ENCODE measurements around the gene NDUFA5.
A peak's percentile ranks its signal among the peaks of the same experiment; 100 is the strongest.
"Not testable (repeated sequence)": the region's sequence is repeated elsewhere in the genome, so short reads cannot be mapped to it uniquely, and the experiment has no call there.

The NDUFA5 gene

DNA sequence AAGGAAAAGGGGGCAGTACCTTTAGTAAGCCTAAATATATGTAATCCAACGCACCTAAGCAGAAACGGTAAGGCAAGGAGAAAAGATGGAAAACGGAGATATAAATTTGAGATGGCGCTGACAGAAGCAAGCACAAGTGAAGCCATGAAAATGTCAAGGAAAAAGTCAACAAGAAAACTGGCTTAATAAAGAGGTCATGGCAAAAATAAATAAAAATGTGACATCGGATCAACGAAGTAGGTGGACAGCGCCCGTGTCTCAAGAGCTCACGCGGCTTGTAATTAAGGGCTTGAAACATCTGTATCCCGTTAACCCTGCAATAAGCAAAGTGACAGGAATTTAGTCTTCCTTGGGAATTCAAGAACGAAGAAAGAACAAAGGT, 611 bp downstream of the NDUFA5 start:
- no peak for DNase-seq (ENCODE audit: low read depth)

DNA sequence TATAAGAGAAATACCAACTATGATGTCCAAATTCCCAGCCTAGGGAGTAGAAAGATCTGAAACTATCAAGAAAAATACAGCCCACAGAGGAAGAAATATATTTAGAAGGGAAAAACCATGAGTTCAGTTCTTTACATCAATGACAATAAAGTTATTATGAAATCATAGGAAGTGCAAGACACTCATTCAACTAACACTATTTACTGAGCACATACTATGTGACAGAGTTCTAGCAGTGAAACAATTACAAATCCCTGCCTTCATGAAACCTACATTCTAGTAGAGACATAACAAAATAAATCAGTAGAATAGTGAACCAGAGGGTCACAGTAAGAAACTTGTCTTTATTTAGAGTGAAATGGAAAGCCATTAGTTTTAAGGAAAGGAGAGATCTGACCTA, 2.1 kb downstream of the NDUFA5 start:
- DNase-seq (ENCODE audit: low read depth), result no peak

DNA sequence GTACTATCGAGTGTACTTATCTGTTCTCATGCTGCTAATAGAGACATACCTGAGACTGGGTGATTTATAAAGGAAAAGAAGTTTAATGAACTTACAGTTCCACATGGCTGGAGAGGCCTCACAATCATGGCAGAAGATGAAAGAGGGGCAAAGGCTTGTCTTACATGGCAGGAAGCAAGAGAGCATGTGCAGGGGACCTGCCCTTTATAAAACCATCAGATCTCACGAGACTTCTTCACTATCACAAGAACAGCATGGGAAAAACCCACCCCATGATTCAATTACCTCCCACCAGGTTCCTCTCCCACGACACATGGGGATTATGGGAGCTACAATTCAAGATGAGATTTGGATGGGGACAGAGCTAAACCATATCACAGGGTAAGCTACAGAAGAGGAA, 4.5 kb downstream of the NDUFA5 start:
- no peak for DNase-seq (ENCODE audit: low read depth)

DNA sequence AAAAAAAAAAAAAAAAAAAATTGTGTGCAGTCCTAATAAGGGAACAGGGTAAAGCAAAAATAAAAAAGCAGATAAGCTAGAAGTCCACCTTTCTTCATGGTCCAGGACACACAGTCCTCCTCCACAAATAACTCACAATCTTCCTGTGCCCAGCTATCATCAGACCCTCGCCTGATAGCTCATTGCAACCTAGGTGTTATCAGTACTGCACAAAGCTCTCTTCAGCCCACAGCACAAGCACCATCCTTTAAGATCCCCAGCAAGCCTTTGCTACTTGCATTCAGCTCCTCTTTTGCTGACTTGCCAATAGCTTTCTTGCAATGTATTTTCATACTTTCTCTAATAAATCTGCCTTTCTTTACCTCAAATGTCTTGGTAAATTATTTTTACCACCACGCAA, 5.0 kb downstream of the NDUFA5 start:
- DNase-seq (ENCODE audit: low read depth), result no peak

DNA sequence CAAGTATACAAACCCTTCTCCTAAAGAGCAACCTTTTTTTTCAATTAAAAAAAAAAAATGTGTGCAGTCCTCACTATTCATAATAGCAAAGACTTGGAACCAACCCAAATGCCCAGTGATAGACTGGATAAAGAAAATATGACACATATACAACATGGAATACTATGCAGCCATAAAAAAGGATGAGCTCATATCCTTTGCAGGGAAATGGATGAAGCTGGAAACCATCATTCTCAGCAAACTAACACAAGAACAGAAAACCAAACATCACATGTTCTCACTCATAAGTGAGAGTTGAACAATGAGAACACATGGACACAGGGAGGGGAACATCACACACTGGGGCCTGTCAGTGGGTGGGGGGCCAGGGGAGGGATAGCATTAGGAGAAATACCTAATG, 5.5 kb downstream of the NDUFA5 start:
- not testable (repeated sequence) for DNase-seq (ENCODE audit: low read depth)

DNA sequence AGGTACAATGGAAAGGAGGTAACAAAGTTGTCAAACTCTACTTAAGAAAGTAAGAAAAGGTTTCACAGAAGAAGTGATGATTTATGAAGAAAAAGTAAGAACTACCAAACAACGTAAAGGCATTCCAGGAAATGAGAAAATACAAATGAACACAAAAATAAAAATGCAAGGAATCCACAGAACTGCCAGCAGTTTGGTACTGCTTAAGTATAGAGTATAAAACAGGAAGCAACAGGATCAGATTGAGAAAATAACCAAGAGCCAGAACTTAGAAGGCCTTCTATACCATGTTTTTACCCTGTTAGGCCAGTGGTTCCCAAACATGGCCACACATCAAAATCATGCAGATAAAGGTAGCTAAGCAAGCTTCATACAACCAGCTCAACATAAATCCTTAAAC, 9.2 kb downstream of the NDUFA5 start:
- DNase-seq (ENCODE audit: low read depth), result no peak

DNA sequence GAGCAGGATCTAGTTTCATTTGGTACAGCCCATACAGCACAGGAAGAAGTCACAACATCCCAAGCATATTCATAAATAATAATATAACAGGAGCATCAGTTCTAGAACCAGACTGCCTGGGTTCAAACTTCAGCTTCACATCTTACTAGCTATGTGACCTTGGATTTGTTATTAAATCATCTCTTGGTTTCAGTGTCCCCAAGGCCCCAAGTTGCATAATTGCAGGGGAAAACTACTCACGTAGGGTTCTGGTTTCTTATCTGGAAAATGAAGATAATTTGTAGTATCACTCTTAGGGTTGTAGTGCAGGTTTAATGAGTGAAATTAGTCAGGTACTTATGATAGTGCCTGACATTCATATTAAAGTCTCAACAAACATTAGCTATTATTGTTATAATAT, 17.7 kb downstream of the NDUFA5 start:
- DNase-seq (ENCODE audit: low read depth), result no peak

DNA sequence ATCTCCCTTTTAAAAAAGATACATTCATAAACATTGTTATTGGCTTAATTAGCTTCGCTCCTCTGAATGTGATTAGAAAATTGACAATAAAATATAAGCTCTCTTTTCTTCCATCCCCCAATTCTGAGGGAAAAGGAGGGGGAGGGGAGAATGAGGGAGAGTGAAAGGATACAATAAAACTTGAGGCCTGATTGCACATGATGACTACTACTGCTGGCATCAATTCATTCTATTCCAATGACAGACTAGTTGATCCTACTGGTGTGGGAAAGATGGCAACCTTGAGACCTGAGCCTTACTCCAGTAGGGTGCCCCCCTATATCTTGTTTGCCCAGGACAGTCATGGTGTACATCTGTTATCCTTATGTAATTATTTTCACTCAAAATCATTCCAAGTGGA, 18.7 kb downstream of the NDUFA5 start:
- no peak for DNase-seq (ENCODE audit: low read depth)

DNA sequence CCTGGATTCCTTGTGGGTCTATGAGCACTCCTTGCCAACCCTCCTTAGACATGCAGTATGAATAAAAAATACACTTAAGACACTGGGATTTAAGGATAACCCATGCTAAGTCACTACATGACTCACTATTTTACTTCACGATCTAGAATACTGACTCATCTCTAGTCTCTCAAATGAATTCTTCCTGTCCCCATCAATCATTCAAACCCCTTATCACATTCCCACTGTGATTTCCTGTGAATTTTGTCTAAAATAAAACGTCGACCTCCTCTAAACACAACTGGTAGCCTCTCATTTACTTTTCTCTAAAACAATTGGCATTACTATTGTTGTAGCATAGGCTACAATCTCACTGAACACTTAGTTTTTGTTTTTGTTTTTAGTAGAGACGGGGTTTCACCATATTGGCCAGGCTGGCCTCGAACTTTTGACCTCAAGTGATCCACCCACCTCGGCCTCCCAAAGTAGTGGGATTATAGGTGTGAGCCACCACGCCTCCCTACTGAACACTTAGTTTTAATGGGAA, 19.4 kb downstream of the NDUFA5 start:
- DNase-seq (ENCODE audit: low read depth), result no peak

DNA sequence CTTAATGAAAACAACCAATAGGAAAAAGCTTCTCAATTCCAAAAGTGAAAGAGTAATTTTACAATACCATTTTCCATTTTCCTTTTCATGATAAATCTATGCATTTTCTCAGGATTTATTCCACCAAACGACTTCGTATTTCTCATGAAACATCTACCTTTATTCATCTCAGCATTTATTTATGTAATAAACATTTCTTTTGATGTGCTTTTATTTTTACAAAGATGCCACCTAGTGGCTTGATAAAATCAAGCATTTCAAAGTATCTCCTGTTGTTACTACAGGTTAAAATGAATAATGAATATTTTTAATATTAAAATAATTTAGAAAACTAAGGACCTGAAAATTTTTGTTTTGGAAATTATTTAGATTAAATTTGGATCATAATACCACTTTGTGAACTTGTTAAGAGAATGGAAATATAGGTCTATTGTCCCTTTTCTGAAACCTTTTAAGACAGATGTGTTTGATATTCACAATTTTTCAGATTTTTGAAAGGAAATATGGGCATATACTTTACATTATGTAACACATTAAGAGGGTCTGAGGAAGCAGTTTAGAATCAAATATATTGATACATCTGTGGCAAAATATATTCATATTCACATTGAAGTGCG, 20.5 kb downstream of the NDUFA5 start:
- DNase-seq (ENCODE audit: low read depth), result no peak

DNA sequence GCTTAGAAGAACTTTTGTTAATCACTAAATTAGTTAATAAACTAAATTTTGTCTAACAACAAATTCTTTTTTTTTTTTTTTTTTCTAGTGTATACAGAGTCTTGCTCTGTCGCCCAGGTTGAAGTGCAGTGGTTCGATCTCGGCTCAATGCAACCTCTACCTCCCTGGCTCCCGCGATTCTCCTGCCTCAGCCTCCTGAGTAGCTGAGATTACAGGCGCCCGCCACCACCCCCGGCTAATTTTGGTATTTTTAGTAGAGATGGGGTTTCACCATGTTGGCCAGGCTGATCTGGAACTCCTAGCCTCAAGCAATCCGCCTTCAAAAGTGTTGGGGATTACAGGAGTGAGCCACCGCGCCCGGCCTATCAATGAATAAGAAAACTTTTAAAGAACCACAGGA, 22.1 kb downstream of the NDUFA5 start:
- DNase-seq (ENCODE audit: low read depth), result no peak

DNA sequence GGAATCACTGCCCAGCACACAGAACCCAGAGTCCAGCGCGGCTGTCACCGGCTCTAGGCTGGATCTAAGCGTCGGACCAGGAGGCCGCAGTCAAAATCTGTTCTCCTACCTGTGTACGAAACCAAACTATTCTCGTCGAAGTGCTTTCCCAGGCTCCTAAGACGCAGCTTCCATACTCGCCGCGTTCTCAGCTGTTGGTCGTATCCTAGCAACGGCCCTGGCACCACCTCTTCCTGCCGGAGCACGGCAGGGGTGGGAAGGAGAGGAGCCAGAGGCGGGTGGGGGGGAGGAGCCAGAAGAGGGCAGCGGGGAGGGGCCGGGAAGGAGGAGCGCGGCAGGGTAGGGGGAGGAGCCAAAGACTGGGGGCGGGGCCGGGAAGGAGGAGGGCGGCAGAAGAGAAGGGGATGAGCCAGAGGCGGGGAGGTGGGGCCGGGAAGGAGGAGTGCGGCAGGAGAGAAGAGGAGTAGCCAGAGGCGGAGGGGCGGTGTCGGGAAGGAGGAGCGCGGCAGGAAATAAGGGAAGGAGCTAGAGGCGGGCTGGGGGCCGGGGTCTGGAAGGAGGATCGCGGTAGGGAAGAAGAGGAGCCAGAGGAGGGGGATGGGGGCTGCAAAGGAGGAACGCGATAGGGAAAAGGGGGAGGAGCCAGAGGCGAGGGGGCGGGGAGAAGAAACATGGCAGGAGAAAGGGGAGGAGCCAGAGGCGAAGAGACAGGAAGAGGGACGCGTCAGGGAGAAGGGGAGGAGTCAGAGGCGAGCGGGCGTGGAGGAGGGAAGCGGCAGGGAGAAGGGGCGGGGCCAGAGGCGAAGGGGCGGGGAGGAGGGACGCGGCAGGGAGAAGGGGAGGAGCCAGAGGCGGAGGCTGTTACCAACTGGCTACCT, 23.0 kb downstream of the NDUFA5 start, which contains the start of gene IQUB:
IQUB (minus strand) TSS at position 213 of the 878 bp plus-strand sequence. CDS start 22,255 bp downstream, outside the sequence.
- DNase-seq (ENCODE audit: low read depth), result peak; percentile 86

DNA sequence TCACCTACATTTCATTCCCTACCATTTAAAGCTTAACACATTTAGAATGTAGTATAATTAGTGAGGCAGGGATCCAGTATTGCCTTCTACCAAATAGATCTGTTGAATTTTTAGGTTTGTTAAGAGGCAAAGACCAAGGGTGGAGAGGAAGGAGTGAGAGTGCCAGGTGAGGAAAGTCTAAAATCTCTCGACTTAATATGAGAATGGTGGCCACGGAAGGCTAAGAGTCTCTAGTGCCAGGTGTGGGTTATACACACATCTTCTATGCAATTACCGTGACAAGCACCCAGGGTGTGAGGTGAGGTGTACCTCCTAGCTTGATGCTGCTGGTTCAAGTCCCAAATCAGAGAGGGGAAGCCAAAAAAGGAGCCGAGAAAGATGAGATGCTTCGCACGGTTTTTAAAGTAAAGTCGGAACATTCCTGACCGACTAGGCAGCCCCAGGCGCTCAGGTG, 23.7 kb downstream of the NDUFA5 start:
- DNase-seq (ENCODE audit: low read depth), result no peak

DNA sequence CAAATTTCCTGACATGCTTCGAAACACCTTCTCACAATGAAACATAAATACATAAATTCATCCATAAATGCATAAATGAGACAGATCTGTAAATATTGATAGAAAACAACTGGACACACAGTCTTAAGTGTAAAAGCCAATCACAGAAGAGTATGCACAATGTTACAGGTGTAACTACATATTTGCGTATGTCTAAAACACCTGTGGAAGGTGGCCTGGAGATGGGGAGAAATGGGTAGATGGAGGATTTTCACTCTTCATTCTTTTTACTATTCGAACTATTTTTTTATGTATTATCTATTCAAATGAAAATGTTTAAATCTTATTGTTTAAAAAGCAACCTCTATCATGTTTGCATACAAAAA, 24.1 kb downstream of the NDUFA5 start:
- no peak for DNase-seq (ENCODE audit: low read depth)

DNA sequence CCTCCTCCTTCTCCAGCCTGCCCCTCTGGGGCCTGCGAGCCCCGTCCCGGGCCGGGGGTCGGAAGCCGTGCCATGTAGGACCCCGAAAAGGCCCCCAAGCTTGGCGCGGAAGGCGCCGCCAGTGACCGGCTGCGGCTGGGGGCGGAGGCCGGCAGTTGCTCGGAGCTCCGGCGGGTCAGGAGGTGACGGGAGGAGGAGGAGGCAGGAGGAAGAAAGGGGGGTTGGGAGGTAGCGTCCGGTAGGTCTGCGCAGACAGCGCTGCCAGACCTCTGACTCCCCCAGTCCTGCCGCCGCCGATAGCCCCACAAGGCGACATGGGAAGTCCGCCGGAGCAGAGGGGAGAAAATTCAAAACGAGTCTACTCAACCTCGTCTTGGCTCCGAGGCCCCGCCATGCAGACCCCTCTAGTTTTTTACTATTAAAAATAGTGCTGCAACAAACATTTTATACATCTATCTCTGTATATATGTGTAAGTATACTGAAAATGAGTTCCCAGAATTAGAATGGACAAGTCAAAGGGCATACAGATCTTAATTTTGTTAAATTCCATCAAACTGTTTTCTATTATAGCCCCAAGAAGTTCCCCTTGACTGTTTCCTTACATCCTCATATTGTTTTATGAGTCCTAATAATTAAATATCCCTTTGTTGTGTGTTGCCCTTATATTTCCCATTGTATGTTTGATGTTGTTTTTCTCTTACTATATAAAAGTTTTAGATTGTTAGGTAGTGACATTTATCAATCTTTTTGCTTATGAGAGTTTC, 24.6 kb downstream of the NDUFA5 start:
- DNase-seq (ENCODE audit: low read depth), result not testable (repeated sequence)

DNA sequence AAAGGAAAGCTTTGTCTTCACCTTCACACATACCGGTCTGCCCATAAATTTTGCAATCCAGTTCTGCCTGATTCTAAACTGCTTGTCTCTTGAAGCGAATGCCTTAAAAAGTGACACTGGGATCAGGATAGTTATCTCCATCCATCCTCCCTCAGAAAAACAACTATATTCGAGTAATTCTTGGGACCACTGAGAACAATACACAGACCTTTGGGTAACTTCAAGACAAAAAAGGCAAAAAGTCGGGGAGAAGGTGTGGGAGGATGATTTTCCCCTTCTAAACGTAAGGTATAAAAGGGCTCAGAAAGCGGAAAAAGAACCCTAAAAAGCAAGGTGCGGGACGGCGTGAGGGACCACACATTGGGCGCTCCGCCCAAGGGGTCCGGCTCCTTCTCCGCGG, 25.3 kb downstream of the NDUFA5 start:
- not testable (repeated sequence) for DNase-seq (ENCODE audit: low read depth)

DNA sequence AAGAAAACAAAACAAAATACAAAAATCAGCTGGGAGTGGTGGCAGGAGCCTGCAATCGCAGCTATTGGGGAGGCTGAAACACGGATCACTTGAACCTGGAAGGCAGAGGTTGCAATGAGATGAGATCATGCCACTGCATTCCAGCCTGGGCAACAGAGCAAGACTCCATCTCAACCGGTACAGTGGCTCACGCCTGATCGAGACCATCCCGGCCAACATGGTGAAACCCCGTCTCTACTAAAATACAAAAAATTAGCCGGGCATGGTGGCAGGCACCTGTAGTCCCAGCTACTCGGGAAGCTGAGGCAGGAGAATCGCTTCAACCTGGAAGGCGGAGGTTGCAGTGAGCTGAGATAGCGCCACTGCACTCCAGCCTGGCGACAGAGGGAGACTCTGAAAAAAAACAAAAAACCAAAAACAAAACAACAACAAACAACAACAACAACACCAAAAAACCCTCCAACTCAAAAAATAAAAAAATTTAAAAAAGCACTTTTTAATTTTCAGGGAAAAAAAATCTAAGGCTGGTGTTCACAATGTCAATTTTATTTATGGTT, 27.5 kb downstream of the NDUFA5 start:
- DNase-seq (ENCODE audit: low read depth), result not testable (repeated sequence)

DNA sequence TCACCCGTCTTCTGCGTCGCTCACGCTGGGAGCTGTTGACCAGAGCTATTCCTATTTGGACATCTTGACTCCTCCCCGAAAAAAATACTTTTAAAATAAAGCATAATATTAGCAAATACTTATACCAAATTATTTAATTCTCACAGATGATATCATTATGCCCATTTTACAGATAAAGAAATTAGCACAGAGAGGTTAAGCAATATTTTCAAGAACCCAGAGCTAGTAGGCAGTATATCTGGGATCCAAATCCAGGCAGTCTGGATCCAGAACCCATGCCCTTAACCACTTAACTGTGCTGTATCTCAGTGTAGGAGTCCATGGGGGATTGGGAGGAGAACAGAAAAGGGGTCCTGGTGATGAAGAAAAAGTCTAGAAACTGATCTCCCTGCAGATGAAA, 29.4 kb downstream of the NDUFA5 start:
- no peak for DNase-seq (ENCODE audit: low read depth)

DNA sequence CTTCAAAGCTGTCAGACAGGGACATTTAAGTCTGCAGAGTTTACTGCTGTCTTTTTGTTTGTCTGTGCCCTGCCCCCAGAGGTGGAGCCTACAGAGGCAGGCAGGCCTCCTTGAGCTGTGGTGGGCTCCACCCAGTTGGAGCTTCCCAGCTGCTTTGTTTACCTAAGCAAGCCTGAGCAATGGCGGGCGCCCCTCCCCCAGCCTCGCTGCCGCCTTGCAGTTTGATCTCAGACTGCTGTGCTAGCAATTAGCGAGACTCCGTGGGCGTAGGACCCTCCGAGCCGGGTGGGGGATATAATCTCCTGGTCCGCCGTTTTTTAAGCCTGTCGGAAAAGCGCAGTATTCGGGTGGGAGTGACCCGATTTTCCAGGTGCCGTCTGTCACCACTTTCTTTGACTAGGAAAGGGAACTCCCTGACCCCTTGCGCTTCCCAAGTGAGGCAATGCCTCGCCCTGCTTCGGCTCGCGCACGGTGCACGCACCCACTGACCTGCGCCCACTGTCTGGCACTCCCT, 29.8 kb downstream of the NDUFA5 start:
- DNase-seq (ENCODE audit: low read depth), result not testable (repeated sequence)

DNA sequence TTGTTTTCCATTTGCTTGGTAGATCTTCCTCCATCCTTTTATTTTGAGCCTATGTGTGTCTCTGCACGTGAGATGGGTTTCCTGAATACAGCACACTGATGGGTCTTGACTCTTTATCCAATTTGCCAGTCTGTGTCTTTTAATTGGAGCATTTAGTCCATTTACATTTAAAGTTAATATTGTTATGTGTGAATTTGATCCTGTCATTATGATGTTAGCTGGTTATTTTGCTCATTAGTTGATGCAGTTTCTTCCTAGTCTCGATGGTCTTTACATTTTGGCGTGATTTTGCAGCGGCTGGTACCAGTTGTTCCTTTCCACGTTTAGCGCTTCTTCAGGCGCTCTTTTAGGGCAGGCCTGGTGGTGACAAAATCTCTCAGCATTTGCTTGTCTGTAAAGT, 31.1 kb downstream of the NDUFA5 start:
- not testable (repeated sequence) for DNase-seq (ENCODE audit: low read depth)

DNA sequence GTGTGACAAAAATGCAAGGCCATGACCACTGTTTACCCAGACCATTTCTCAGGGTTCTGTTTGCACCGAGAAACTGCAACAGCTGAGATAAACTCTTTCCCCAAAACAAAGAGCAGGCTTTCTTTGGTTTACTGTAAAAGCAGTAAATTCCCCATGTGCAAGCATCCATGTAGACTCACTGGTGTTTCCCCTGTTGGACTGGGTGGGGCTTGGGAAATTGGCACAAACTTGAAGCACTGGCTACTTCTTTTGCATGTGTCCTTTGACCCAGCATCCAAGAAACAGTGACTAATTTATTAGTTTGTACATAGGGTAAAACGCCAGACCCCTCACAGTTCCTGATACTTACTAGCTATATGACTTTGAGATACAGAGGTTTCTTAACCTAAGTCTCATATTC, 35.6 kb downstream of the NDUFA5 start:
- DNase-seq (ENCODE audit: low read depth), result no peak

DNA sequence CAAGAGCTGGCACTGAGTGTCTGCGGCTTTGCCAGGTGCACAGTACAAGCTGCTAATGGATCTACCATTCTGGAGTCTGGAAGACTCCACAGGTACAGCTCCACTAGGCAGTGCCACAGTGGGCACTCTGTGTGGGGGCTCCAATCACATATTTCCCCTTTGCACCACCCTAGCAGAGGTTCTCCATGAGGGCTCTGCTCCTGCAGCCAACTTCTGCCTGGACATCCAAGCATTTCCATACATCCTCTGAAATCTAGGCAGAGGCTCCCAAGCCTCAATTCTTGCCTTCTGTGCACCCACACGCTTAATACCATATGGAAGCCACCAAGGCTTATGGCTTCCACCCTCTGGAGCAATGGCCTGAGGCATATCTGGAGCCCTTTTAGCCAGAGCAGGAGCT, 52.4 kb downstream of the NDUFA5 start:
- DNase-seq (ENCODE audit: low read depth), result no peak

Data from CMK (cell line).